Naive thymus-derived CD8-positive, alpha-beta T cell (primary cell): Measurements from ENCODE around the gene C16orf86. TPM values are rescaled to one million over a fixed set of nuclear protein-coding genes. Genes with fewer than 3 reads are reported as not detected.

Source experiments
- ATAC-seq, 2 donors: fragments of 150-1000 bp; cut with Tn5 transposase in 1 of 2; sonication (Bioruptor Pico), chemical (Tn5 transposase) in 1 of 2; 1 replicate in 1 of 2; 2 replicates in 1 of 2; pipeline ENCODE4 v1.10.0; 2021; ENCODE audit warnings: mild to moderate bottlenecking in 2 of 2, moderate library complexity in 2 of 2
- POLR2A ChIA-PET: fragments of 350-600 bp; sonication (Branson Sonifier 250); formaldehyde crosslinking; loops from one replicate; lab custom pipeline; 2021; ENCODE audit warnings: antibody characterized with exemption; lab: Charles Lee
- DNase-seq, 10 donors: peaks; one replicate each; pipeline versions ENCODE4 v3.0.0 to v3.0.0-alpha.2; 2020 to 2022
- H3K27ac Mint-ChIP-seq, 10 donors: one replicate each; pipeline ENCODE4 v1.8.0; 2020 to 2022; ENCODE audit warnings: mild to moderate bottlenecking in 10 of 10, mixed read lengths in 10 of 10, moderate library complexity in 4 of 10, inconsistent platforms in 1 of 10
- H3K27me3 Mint-ChIP-seq, 5 donors: one replicate each; pipeline ENCODE4 v1.8.0; 2021 to 2022; ENCODE audit warnings: mixed read lengths in 5 of 5
- H3K36me3 Mint-ChIP-seq, 3 donors: one replicate each; pipeline ENCODE4 v1.8.0; 2020 to 2022; ENCODE audit warnings: mixed read lengths in 3 of 3, mild to moderate bottlenecking in 2 of 3, inconsistent platforms in 1 of 3
- H3K4me1 Mint-ChIP-seq, 4 donors: one replicate each; pipeline ENCODE4 v1.8.0; 2021 to 2022; ENCODE audit warnings: mixed read lengths in 4 of 4
- H3K4me3 Mint-ChIP-seq, 10 donors: one replicate each; pipeline ENCODE4 v1.8.0; 2020 to 2022; ENCODE audit warnings: mild to moderate bottlenecking in 10 of 10, mixed read lengths in 10 of 10, moderate library complexity in 6 of 10, inconsistent platforms in 1 of 10
- H3K9me3 Mint-ChIP-seq, 9 donors: one replicate each; pipeline ENCODE4 v1.8.0; 2020 to 2022; ENCODE audit warnings: mixed read lengths in 9 of 9, mild to moderate bottlenecking in 3 of 9, inconsistent platforms in 1 of 9, moderate library complexity in 1 of 9
- polyA plus RNA-seq, 3 donors: library from polyadenylated mRNA; unstranded; fragments of 300-500 nt; fragmentation: Illumina TruSeq; gene quantifications; one replicate each; pipeline ENCODE4 v1.2.3, GENCODE V29; 2021
- total RNA-seq, 8 experiments: library from RNA in 2 of 8; stranded (reverse) in 2 of 8; gene quantifications; one replicate each; pipeline ENCODE4 v1.2.3 and lab custom pipeline; 2021 to 2026

Gene C16orf86
- total and polyA plus RNA-seq, 5 experiments from 2014 or later = 4.3 to 6.1 (median 4.7) TPM

GRCh38 chr16:67663151-67663876, 3.3 kb upstream of the C16orf86 start:
- DNase-seq = peak in 3 of 10 donors; percentile 19 to 67 (median 28)
- no peaks in the 10 kb centered on the region for H3K36me3 Mint-ChIP-seq
- ATAC-seq = no peak
- POLR2A ChIA-PET = interaction anchor here (1.0 to 3.8 kb wide), 4 partner anchors 18 to 417 kb away, joined by 3 to 19 read pairs (median 6); partner anchors contain the start of genes CARMIL2 and CTCF
- peak overlapping the region in 1 of 10 donors; percentile 10 for H3K4me3 Mint-ChIP-seq
- H3K4me1 Mint-ChIP-seq = peaks cover 8 to 53% (median 38%) of the 10 kb centered on the region in 4 donors
- no peaks in the 10 kb centered on the region for H3K27me3 Mint-ChIP-seq
- H3K27ac Mint-ChIP-seq = peak overlapping the region in 6 of 10 donors; percentile 12 to 73 (median 52)
- no peaks in the 10 kb centered on the region for H3K9me3 Mint-ChIP-seq

GRCh38 chr16:67663877-67664222, 2.8 kb upstream of the C16orf86 start:
- H3K27me3 Mint-ChIP-seq = no peaks in the 10 kb centered on the region
- no peaks in the 10 kb centered on the region for H3K9me3 Mint-ChIP-seq
- DNase-seq (no peak), ATAC-seq (no peak)
- POLR2A ChIA-PET = interaction anchor here (2.5 to 3.8 kb wide), 2 partner anchors 18 to 102 kb away, joined by 8 to 19 read pairs; partner anchors contain the start of genes CARMIL2 and CTCF
- H3K4me3 Mint-ChIP-seq = peak overlapping the region in 2 of 10 donors; percentile 56 to 58
- no peaks in the 10 kb centered on the region for H3K36me3 Mint-ChIP-seq
- H3K27ac Mint-ChIP-seq = peak overlapping the region in 6 of 10 donors; percentile 12 to 84 (median 65)
- peaks cover 8 to 50% (median 37%) of the 10 kb centered on the region in 4 donors for H3K4me1 Mint-ChIP-seq

GRCh38 chr16:67664258-67664657, 2.4 kb upstream of the C16orf86 start:
- peak overlapping the region in 5 of 10 donors; percentile 3 to 78 (median 44) for H3K4me3 Mint-ChIP-seq

GRCh38 chr16:67664871-67665270, 1.7 kb upstream of the C16orf86 start:
- no peak for ATAC-seq
- Mint-ChIP-seq H3K4me3 (peak overlapping the region in 8 of 10 donors; percentile 6 to 78 (median 50)), H3K36me3 (no peaks in the 10 kb centered on the region), H3K27ac (peak overlapping the region in 5 of 10 donors; percentile 64 to 88 (median 66)), H3K9me3 (no peaks in the 10 kb centered on the region), H3K27me3 (no peaks in the 10 kb centered on the region), H3K4me1 (peaks cover 10 to 40% (median 32%) of the 10 kb centered on the region in 4 donors)
- POLR2A ChIA-PET = interaction anchor here (1.3 to 6.6 kb wide), 5 partner anchors 19 to 143 kb away, joined by 3 to 41 read pairs (median 8); partner anchors contain the start of genes CARMIL2 and CTCF
- peak in 1 of 10 donors; percentile 36 for DNase-seq

More at GRCh38 chr16:67664258-67664657, 2.4 kb upstream of the C16orf86 start:
- H3K9me3 Mint-ChIP-seq = no peaks in the 10 kb centered on the region
- no peak for DNase-seq
- POLR2A ChIA-PET = interaction anchor here (1.8 to 3.8 kb wide), 3 partner anchors 19 to 126 kb away, joined by 4 to 19 read pairs (median 8); partner anchors contain the start of genes CARMIL2 and CTCF
- peaks cover 8 to 46% (median 35%) of the 10 kb centered on the region in 4 donors for H3K4me1 Mint-ChIP-seq
- peak overlapping the region in 8 of 10 donors; percentile 20 to 88 (median 68) for H3K27ac Mint-ChIP-seq
- no peaks in the 10 kb centered on the region for H3K27me3 Mint-ChIP-seq
- ATAC-seq = no peak
- H3K36me3 Mint-ChIP-seq = no peaks in the 10 kb centered on the region

- H3K27ac Mint-ChIP-seq = peak overlapping the region in 8 of 10 donors; percentile 6 to 81 (median 72)
- H3K36me3 Mint-ChIP-seq = no peaks in the 10 kb centered on the region
- H3K4me1 Mint-ChIP-seq = peaks cover 10 to 40% (median 31%) of the 10 kb centered on the region in 4 donors
- peak overlapping the region; percentile 3 to 92 (median 67) for H3K4me3 Mint-ChIP-seq
- ATAC-seq (no peak), DNase-seq (no peak)
- H3K9me3 Mint-ChIP-seq = no peaks in the 10 kb centered on the region
- POLR2A ChIA-PET = interaction anchor here (1.2 to 6.6 kb wide), 7 partner anchors 20 to 144 kb away, joined by 3 to 41 read pairs (median 12); partner anchors contain the start of genes CARMIL2, CTCF and RIPOR1
- no peaks in the 10 kb centered on the region for H3K27me3 Mint-ChIP-seq
These were observed 1.0 kb upstream of the C16orf86 start for GRCh38 chr16:67665598-67665997.

- peaks cover 10 to 37% (median 30%) of the 10 kb centered on the region in 4 donors for H3K4me1 Mint-ChIP-seq
These were observed 522 bp upstream of the C16orf86 start for GRCh38 chr16:67666032-67666551.

GRCh38 chr16:67667453-67667816, 821 bp downstream of the C16orf86 start:
- ATAC-seq (no peak), DNase-seq (no peak)
- Mint-ChIP-seq H3K4me1 (peaks cover 6 to 29% (median 24%) of the 10 kb centered on the region in 4 donors), H3K4me3 (peak overlapping the region; percentile 74 to 95 (median 86)), H3K27me3 (no peaks in the 10 kb centered on the region), H3K36me3 (no peaks in the 10 kb centered on the region), H3K9me3 (no peaks in the 10 kb centered on the region), H3K27ac (peak overlapping the region in 9 of 10 donors; percentile 29 to 91 (median 82))
- POLR2A ChIA-PET = interaction anchor here (1.0 to 6.6 kb wide), 11 partner anchors 22 to 267 kb away, joined by 3 to 41 read pairs (median 12); partner anchors contain the start of genes ATP6V0D1, CARMIL2, CTCF and GFOD2

More at GRCh38 chr16:67666032-67666551, 522 bp upstream of the C16orf86 start:
- no peaks in the 10 kb centered on the region for H3K9me3 Mint-ChIP-seq
- H3K27me3 Mint-ChIP-seq = no peaks in the 10 kb centered on the region
- peak in 2 of 10 donors; percentile 17 to 53 for DNase-seq
- peak; percentile 0 to 13 for ATAC-seq
- H3K27ac Mint-ChIP-seq = peak overlapping the region in 8 of 10 donors; percentile 69 to 88 (median 76)
- H3K4me3 Mint-ChIP-seq = peak overlapping the region; percentile 49 to 92 (median 70)
- POLR2A ChIA-PET = interaction anchor here (1.2 to 6.6 kb wide), 10 partner anchors 21 to 144 kb away, joined by 3 to 41 read pairs (median 14); partner anchors contain the start of genes CARMIL2, CTCF and RIPOR1
- no peaks in the 10 kb centered on the region for H3K36me3 Mint-ChIP-seq

- H3K4me3 Mint-ChIP-seq = peak overlapping the region; percentile 53 to 95 (median 84)
- DNase-seq (peak; percentile 65 to 91 (median 84)), ATAC-seq (peak; percentile 89 to 92)
- no peaks in the 10 kb centered on the region for H3K9me3 Mint-ChIP-seq
- H3K27ac Mint-ChIP-seq = peak overlapping the region in 6 of 10 donors; percentile 61 to 90 (median 79)
- H3K27me3 Mint-ChIP-seq = no peaks in the 10 kb centered on the region
- H3K36me3 Mint-ChIP-seq = no peaks in the 10 kb centered on the region
- H3K4me1 Mint-ChIP-seq = peaks cover 9 to 30% (median 27%) of the 10 kb centered on the region in 4 donors
- POLR2A ChIA-PET = interaction anchor here (1.0 to 6.6 kb wide), 11 partner anchors 23 to 267 kb away, joined by 3 to 41 read pairs (median 12); partner anchors contain the start of genes ATP6V0D1, CARMIL2, CTCF and GFOD2
These were observed 1.3 kb downstream of the C16orf86 start for GRCh38 chr16:67667817-67668494.

- H3K27me3 Mint-ChIP-seq = no peaks in the 10 kb centered on the region
- H3K4me1 Mint-ChIP-seq = peaks cover 9 to 30% (median 27%) of the 10 kb centered on the region in 4 donors
- peak overlapping the region in 4 of 10 donors; percentile 2 to 59 (median 47) for H3K4me3 Mint-ChIP-seq
- POLR2A ChIA-PET = interaction anchor here (1.1 to 6.6 kb wide), 6 partner anchors 23 to 147 kb away, joined by 3 to 41 read pairs (median 26); partner anchors contain the start of genes CARMIL2 and CTCF
- H3K27ac Mint-ChIP-seq = peak overlapping the region in 5 of 10 donors; percentile 23 to 63 (median 44)
- DNase-seq (peak in 2 of 10 donors; percentile 31 to 64), ATAC-seq (no peak)
- H3K36me3 Mint-ChIP-seq = no peaks in the 10 kb centered on the region
- no peaks in the 10 kb centered on the region for H3K9me3 Mint-ChIP-seq
These were observed 2.0 kb downstream of the C16orf86 start for GRCh38 chr16:67668495-67669157.

GRCh38 chr16:67669499-67670101, 3.0 kb downstream of the C16orf86 start:
- no peaks in the 10 kb centered on the region for H3K9me3 Mint-ChIP-seq
- DNase-seq (peak in 1 of 10 donors; percentile 55), ATAC-seq (no peak)
- peak overlapping the region in 3 of 10 donors; percentile 28 to 64 (median 56) for H3K4me3 Mint-ChIP-seq
- peaks cover 11 to 36% (median 23%) of the 10 kb centered on the region in 4 donors for H3K4me1 Mint-ChIP-seq
- H3K27me3 Mint-ChIP-seq = no peaks in the 10 kb centered on the region
- H3K36me3 Mint-ChIP-seq = no peaks in the 10 kb centered on the region
- POLR2A ChIA-PET = interaction anchor here (1.1 to 6.6 kb wide), 3 partner anchors 107 to 130 kb away, joined by 3 to 41 read pairs (median 32); partner anchors contain the start of gene CTCF
- peak overlapping the region in 2 of 10 donors; percentile 34 to 82 for H3K27ac Mint-ChIP-seq

GRCh38 chr16:67672306-67672705, 5.7 kb downstream of the C16orf86 start:
- no peaks in the 10 kb centered on the region for H3K36me3 Mint-ChIP-seq
- H3K27ac Mint-ChIP-seq = peak overlapping the region in 1 of 10 donors; percentile 14

More at GRCh38 chr16:67672306-67672705, 5.7 kb downstream of the C16orf86 start:
- no peaks in the 10 kb centered on the region for H3K27me3 Mint-ChIP-seq
- no peaks in the 10 kb centered on the region for H3K9me3 Mint-ChIP-seq
- H3K4me1 Mint-ChIP-seq = peaks cover 8 to 27% (median 12%) of the 10 kb centered on the region in 4 donors
- no peak overlapping the region for H3K4me3 Mint-ChIP-seq
- POLR2A ChIA-PET = no interaction called here
- ATAC-seq = no peak
- peak in 1 of 10 donors; percentile 28 for DNase-seq
